T-cell (primary cell): ENCODE results near the gene LEUTX. TPM values are rescaled to one million over a fixed set of nuclear protein-coding genes. Genes with fewer than 3 reads are reported as not detected.
A peak's percentile ranks its signal among the peaks of the same experiment; 100 is the strongest.

Experiments
- ATAC-seq, 4 experiments: fragments of 200-7000 bp in 3 of 4; fragments of 150-1000 bp in 1 of 4; cut with Tn5 transposase; replicated peaks in 1 of 4; 1 replicate in 3 of 4; 2 replicates in 1 of 4; pipeline ENCODE4 v1.10.0; 2021; ENCODE audit warnings: moderate library complexity in 3 of 4, mild to moderate bottlenecking in 2 of 4, moderate number of reproducible peaks in 1 of 4
- CTCF ChIA-PET, 2 donors: fragments of 300-600 bp; sonication (Branson Sonifier 250); formaldehyde crosslinking; loops; one replicate each; lab custom pipeline; 2022; ENCODE audit warnings: antibody characterized with exemption in 2 of 2; lab: Charles Lee
- POLR2A ChIA-PET, 2 donors: fragments of 300-600 bp; sonication (Branson Sonifier 250); formaldehyde crosslinking; loops; one replicate each; lab custom pipeline; 2022; ENCODE audit warnings: antibody characterized with exemption in 2 of 2; lab: Charles Lee
- DNase-seq, 35 experiments: peaks; one replicate each; pipeline versions ENCODE4 v3.0.0 to v3.0.0-alpha.2; 2013 to 2023
- H3K27ac ChIP-seq: one replicate; pipeline ENCODE4 v1.5.1; 2013; ENCODE audit warnings: low read length
- H3K27me3 ChIP-seq, 2 experiments: replicated peaks in 1 of 2; 1 replicate in 1 of 2; 2 replicates in 1 of 2; pipeline versions ENCODE4 v1.6.1 to v1.7.0; 2013; ENCODE audit warnings: low read length in 1 of 2, mixed read lengths in 1 of 2; ENCODE audit not compliant: control insufficient read depth in 2 of 2, insufficient read depth in 2 of 2; ENCODE audit errors: extremely low read depth in 1 of 2
- H3K36me3 ChIP-seq, 2 donors: 1 replicate in 1 of 2; 2 replicates in 1 of 2; pipeline versions ENCODE4 v1.6.1 to v1.7.0; 2013; ENCODE audit warnings: low read length in 1 of 2; ENCODE audit not compliant: control insufficient read depth in 2 of 2, insufficient read depth in 1 of 2; ENCODE audit errors: extremely low read depth in 1 of 2
- H3K4me1 ChIP-seq, 2 experiments: 1 replicate in 1 of 2; 2 replicates in 1 of 2; pipeline versions ENCODE4 v1.6.1 to v1.7.0; 2013; ENCODE audit warnings: low read length in 2 of 2, mixed read lengths in 1 of 2; ENCODE audit not compliant: insufficient read depth in 2 of 2, control insufficient read depth in 1 of 2; ENCODE audit errors: extremely low read depth in 1 of 2
- H3K4me3 ChIP-seq, 2 donors: 1 replicate in 1 of 2; 2 replicates in 1 of 2; pipeline versions ENCODE4 v1.5.1 to v1.7.0; 2013; ENCODE audit warnings: mild to moderate bottlenecking in 2 of 2, low read length in 1 of 2, moderate library complexity in 1 of 2; ENCODE audit not compliant: control insufficient read depth in 1 of 2; ENCODE audit errors: extremely low read depth in 1 of 2
- H3K9me3 ChIP-seq: 2 replicates; pipeline ENCODE4 v1.7.0; 2013
- H3K27ac Mint-ChIP-seq, 2 donors: one replicate each; pipeline ENCODE4 v1.8.0; 2020 to 2021; ENCODE audit warnings: mild to moderate bottlenecking in 2 of 2, mixed read lengths in 2 of 2
- H3K27me3 Mint-ChIP-seq, 2 donors: one replicate each; pipeline ENCODE4 v1.8.0; 2021 to 2022; ENCODE audit warnings: mixed read lengths in 2 of 2
- H3K36me3 Mint-ChIP-seq: one replicate; pipeline ENCODE4 v1.8.0; 2021; ENCODE audit warnings: mixed read lengths
- H3K4me1 Mint-ChIP-seq, 3 donors: one replicate each; pipeline ENCODE4 v1.8.0; 2020 to 2022; ENCODE audit warnings: mixed read lengths in 3 of 3, mild to moderate bottlenecking in 1 of 3
- H3K4me3 Mint-ChIP-seq, 3 donors: one replicate each; pipeline ENCODE4 v1.8.0; 2020 to 2022; ENCODE audit warnings: mild to moderate bottlenecking in 3 of 3, mixed read lengths in 3 of 3, moderate library complexity in 3 of 3
- H3K9me3 Mint-ChIP-seq, 3 donors: one replicate each; pipeline ENCODE4 v1.8.0; 2020 to 2022; ENCODE audit warnings: mixed read lengths in 3 of 3
- WGBS: methylation state at CpG from one replicate; pipeline ENCODE4 v1.1.5; 2013; ENCODE audit warnings: missing lambda C conversion rate; ENCODE audit not compliant: insufficient coverage; 5-methylcytosine and 5-hydroxymethylcytosine counted together
- total RNA-seq, 35 experiments: library from RNA in 6 of 35; stranded (reverse) in 6 of 35; fragments of 120-200 nt in 1 of 35; gene quantifications; one replicate each; pipeline versions ENCODE4 v1.2.1 to v1.2.4 and lab custom pipeline; 2013 to 2026

LEUTX gene
- total RNA-seq, 5 donors from 2014 or later (not counting 1 experiment from before 2014, with no cell fraction given): not detected

DNA sequence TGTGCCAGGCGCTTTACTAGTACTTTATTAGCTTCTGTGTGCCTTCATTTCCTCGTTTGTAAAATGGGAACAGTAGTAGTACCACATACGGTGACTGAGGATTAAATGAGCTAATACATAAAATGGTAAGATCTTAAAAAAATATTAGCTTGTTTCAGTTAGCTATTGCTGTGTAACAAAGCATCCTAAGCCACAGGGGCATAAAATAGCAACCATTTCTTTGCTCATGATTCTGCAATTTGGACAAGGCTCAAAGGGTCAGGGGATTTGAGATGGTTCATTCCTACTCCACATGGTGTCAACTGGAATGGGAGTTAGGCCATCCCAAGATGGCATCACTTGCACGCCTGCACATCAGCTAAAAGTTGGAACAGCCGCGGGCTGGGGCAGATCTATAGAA lies 42.0 kb downstream of the LEUTX start:
- POLR2A ChIA-PET: no interaction called here
- no peak for ATAC-seq
- peaks cover 9 to 18% (median 16%) of the 10 kb centered on the region in 3 donors for H3K4me1 Mint-ChIP-seq

DNA sequence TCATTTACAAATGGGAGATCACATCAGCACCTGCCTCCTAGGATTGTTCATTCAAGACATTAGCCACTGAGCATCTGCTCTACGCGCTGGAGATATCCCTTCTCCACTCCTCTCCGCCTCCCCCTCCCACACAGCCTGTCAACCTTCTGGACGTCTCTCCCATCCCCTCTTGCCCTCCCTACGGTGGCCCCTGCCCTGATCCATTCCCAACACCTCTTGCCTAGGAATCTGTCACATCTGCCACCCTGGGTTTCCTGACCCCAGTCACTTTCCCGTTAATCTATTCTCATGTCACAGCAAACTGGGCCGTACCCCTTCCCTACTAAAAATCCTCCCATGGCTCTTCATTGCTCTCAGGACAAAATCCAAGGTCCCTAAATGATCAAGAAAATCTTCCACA lies 45.0 kb downstream of the LEUTX start:
- Mint-ChIP-seq H3K4me3 (no peak overlapping the region), H3K27ac (no peak overlapping the region), H3K9me3 (no peaks in the 10 kb centered on the region), H3K36me3 (peaks cover 24% of the 10 kb centered on the region), H3K27me3 (no peaks in the 10 kb centered on the region), H3K4me1 (peaks cover 7 to 17% (median 16%) of the 10 kb centered on the region in 3 donors)
- Histone ChIP-seq H3K4me1 (peaks cover 5 to 39% of the 10 kb centered on the region in 2 experiments), H3K36me3 (peaks cover 11 to 34% of the 10 kb centered on the region in 2 donors), H3K27ac (peak overlapping the region; percentile 54), H3K9me3 (no peaks in the 10 kb centered on the region), H3K27me3 (no peaks in the 10 kb centered on the region), H3K4me3 (peak overlapping the region; percentile 69 to 90)
- ATAC-seq: no peak
- CTCF ChIA-PET: no interaction called here
- 59% methylated on average over 7 of the region's 7 CpGs for WGBS
- POLR2A ChIA-PET: no interaction called here
- no peak for DNase-seq

More for the DNA sequence above, 42.0 kb downstream of the LEUTX start:
- no peaks in the 10 kb centered on the region for H3K9me3 Mint-ChIP-seq
- no peaks in the 10 kb centered on the region for H3K27me3 Mint-ChIP-seq
- peaks cover 5 to 23% of the 10 kb centered on the region in 2 experiments for H3K4me1 ChIP-seq
- H3K9me3 ChIP-seq: no peaks in the 10 kb centered on the region
- CTCF ChIA-PET: interaction anchor here (0.6 to 1.8 kb wide), 5 partner anchors 13 to 28 kb away, joined by 3 to 5 read pairs (median 3); partner anchors contain the start of gene DYRK1B (in 1 of the 2)
- no peak overlapping the region for H3K27ac ChIP-seq
- H3K36me3 ChIP-seq: peaks cover 8 to 11% of the 10 kb centered on the region in 2 donors
- no peaks in the 10 kb centered on the region for H3K27me3 ChIP-seq
- WGBS: 100% methylated on average over 2 of the region's 6 CpGs
- H3K36me3 Mint-ChIP-seq: peaks cover 27% of the 10 kb centered on the region
- H3K27ac Mint-ChIP-seq: no peak overlapping the region
- H3K4me3 Mint-ChIP-seq: no peak overlapping the region
- no peak overlapping the region for H3K4me3 ChIP-seq
- no peak for DNase-seq

DNA sequence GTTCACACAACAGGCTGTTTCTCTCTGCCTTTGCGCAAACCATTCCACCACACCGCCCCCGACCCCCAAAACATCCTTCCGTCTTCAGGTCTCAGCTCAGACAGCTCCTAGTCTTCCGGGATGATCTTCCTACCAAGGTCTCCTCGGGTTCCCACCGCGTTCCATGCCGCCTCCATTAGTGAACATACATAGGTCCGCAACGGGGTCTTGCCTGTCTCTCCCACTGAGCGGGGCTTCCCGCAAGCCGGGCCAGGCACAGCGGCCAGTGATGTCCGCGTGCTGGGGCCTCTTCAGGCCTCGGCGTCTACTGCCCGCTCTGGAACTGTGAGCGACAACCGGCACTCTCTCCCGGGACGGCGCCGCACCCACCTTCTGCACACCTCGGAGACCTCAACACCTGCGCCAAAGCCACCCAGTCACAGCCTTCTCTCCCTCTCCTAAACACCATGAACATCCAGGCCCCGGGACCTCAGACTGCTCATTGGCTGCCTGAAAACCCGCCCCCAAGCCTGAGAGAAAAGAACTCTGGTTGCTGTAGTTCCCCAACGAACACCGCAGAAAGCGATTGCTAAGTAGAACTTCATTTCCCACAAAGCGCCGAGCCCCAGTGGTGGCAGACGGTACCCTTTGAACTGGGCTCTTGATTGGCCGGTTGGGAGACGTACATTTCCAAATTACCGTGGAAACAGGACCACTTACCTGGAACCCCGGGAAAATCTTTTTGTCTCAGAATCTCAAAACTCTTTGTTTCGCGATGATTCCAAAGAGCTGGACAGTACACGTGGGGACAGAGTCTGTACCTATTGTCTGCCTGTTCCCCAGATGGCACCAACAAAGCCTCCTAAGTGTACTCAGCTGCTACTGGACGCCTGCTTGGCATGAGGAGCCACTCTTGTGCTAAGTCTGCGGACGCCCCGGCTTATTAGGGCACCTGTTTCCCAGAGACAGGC lies 45.8 kb downstream of the LEUTX start:
- WGBS: 15% methylated on average over 46 of the region's 47 CpGs
- POLR2A ChIA-PET: interaction anchor here in 1 of 2 donors (1.2 kb wide), 1 partner anchor 10 kb away, joined by 10 read pairs; the partner anchor contains the start of gene DYRK1B
- Histone ChIP-seq H3K27ac (peak overlapping the region; percentile 55), H3K9me3 (no peaks in the 10 kb centered on the region), H3K36me3 (peaks cover 11 to 40% of the 10 kb centered on the region in 2 donors), H3K27me3 (no peaks in the 10 kb centered on the region), H3K4me3 (peak overlapping the region; percentile 69 to 90), H3K4me1 (peaks cover 5 to 43% of the 10 kb centered on the region in 2 experiments)
- Mint-ChIP-seq H3K9me3 (no peaks in the 10 kb centered on the region), H3K4me3 (no peak overlapping the region), H3K27ac (no peak overlapping the region), H3K27me3 (no peaks in the 10 kb centered on the region), H3K36me3 (peaks cover 23% of the 10 kb centered on the region), H3K4me1 (peaks cover 9 to 13% (median 10%) of the 10 kb centered on the region in 3 donors)
- ATAC-seq: peak; percentile 98 to 99 (median 98)
- DNase-seq: peak; percentile 69 to 93 (median 86)
- CTCF ChIA-PET: no interaction called here

DNA sequence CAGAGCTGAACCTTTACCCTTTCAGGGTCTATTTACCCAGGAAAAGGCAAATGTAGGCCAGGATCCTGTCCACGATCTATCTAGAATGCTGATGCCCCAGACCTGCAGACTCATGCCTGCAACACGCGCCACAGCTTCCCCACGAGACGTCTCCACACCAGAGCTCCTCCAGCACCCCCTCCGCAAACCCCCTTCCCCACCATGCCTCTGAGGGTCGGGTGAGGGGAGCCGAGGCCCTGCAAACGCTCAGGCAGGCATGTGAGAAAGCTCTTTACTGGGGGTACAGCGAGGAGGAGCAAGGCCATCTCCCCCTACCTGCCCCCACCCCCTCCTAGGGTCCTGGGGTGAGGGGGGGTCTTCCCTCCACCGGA lies 46.4 kb downstream of the LEUTX start:
- POLR2A ChIA-PET: interaction anchor here in 1 of 2 donors (1.2 kb wide), 1 partner anchor 9 kb away, joined by 10 read pairs; the partner anchor contains the start of gene DYRK1B
- no peak for DNase-seq
- H3K4me3 Mint-ChIP-seq: no peak overlapping the region
- H3K9me3 Mint-ChIP-seq: no peaks in the 10 kb centered on the region
- Histone ChIP-seq H3K27ac (peak overlapping the region; percentile 55), H3K27me3 (no peaks in the 10 kb centered on the region), H3K4me1 (peaks cover 5 to 49% of the 10 kb centered on the region in 2 experiments), H3K36me3 (peaks cover 12 to 46% of the 10 kb centered on the region in 2 donors), H3K4me3 (no peak overlapping the region), H3K9me3 (no peaks in the 10 kb centered on the region)
- no peak overlapping the region for H3K27ac Mint-ChIP-seq
- no peak for ATAC-seq
- WGBS: 100% methylated on average over 1 of the region's 11 CpGs
- peaks cover 28% of the 10 kb centered on the region for H3K36me3 Mint-ChIP-seq
- H3K4me1 Mint-ChIP-seq: peaks cover 3 to 13% (median 9%) of the 10 kb centered on the region in 3 donors
- CTCF ChIA-PET: no interaction called here
- H3K27me3 Mint-ChIP-seq: no peaks in the 10 kb centered on the region

DNA sequence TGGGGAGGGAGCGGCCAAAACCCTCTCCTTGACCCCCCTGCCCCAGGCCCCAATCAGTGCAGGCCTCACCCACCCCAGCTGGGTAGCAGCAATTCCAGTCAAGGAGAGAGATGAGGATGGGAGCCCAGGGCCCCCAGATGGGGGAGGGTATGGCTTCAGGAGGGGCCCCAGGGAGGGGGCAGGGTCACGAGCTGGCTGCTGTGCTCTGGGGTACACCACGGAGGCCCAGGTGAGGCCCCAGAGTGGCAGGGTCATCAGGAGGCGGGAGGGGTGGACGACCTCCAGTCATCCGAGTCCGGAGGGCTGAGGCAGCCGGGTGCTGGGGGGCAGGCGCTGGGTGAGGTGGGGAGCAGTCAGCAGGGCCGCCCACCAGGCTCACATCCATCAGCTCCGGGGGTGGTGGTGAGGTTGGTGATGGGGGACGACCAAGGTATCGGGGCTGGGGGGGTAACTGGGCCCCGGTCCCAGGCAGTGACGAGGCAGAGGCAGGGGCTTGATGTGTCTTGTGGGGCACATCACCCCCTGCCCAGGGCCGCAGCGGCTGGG lies 47.0 kb downstream of the LEUTX start:
- Mint-ChIP-seq H3K36me3 (peaks cover 32% of the 10 kb centered on the region), H3K27ac (no peak overlapping the region), H3K27me3 (no peaks in the 10 kb centered on the region), H3K4me1 (peaks cover 0 to 13% (median 9%) of the 10 kb centered on the region in 3 donors), H3K4me3 (no peak overlapping the region), H3K9me3 (no peaks in the 10 kb centered on the region)
- CTCF ChIA-PET: no interaction called here
- Histone ChIP-seq H3K4me3 (no peak overlapping the region), H3K36me3 (peaks cover 16 to 52% of the 10 kb centered on the region in 2 donors), H3K27ac (no peak overlapping the region), H3K4me1 (peaks cover 5 to 52% of the 10 kb centered on the region in 2 experiments), H3K27me3 (no peaks in the 10 kb centered on the region), H3K9me3 (no peaks in the 10 kb centered on the region)
- POLR2A ChIA-PET: no interaction called here
- WGBS: 94% methylated on average over 12 of the region's 17 CpGs
- no peak for DNase-seq
- no peak for ATAC-seq

DNA sequence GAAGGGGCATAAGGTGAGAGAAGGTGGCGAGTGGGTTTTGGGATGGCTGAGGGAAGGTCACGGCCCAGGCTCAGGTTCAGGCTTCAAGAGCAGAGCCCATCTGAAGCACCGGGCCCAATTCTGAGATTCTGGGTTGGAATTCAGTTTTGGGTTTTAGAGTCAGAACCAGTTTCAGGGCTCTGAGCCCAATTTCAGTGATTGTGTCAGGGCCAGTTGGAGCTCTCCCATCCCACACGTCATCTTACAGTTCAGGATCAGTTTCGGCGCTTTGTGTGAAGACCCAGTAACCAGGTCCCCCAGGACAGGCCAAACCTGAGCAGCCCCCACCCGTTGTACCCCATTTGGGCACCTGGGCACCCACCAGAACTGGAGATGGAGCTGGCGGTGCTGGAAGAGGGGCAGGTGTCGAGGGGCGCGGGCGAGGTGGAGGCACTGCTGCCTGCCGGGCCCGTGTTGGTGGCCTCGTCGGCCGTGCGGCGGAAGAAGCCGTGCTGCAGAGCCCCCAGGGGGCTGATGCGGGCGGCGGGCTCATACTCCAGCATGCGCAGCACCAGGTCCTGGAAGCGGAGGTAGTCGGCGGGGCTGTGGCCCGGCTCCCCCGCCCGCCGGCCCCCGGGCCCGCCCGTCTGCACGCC lies 47.8 kb downstream of the LEUTX start:
- peaks cover 35% of the 10 kb centered on the region for H3K36me3 Mint-ChIP-seq
- POLR2A ChIA-PET: no interaction called here
- H3K27ac Mint-ChIP-seq: peak overlapping the region in 1 of 2 donors; percentile 47

More for the DNA sequence above, 47.8 kb downstream of the LEUTX start:
- WGBS: 98% methylated on average over 28 of the region's 35 CpGs
- H3K4me1 ChIP-seq: peaks cover 5 to 52% of the 10 kb centered on the region in 2 experiments
- Mint-ChIP-seq H3K9me3 (no peaks in the 10 kb centered on the region), H3K27me3 (no peaks in the 10 kb centered on the region), H3K4me1 (peaks cover 7 to 19% (median 14%) of the 10 kb centered on the region in 3 donors), H3K4me3 (no peak overlapping the region)
- no peak overlapping the region for H3K27ac ChIP-seq
- no peak overlapping the region for H3K4me3 ChIP-seq
- no peak for DNase-seq
- ATAC-seq: no peak
- H3K36me3 ChIP-seq: peaks cover 16 to 59% of the 10 kb centered on the region in 2 donors
- CTCF ChIA-PET: no interaction called here
- no peaks in the 10 kb centered on the region for H3K9me3 ChIP-seq
- no peaks in the 10 kb centered on the region for H3K27me3 ChIP-seq
